ENCODE measurements around the gene PDXDC1. TPM values are rescaled to one million over a fixed set of nuclear protein-coding genes. Genes with fewer than 3 reads are reported as not detected.
A peak's percentile ranks its signal among the peaks of the same experiment; 100 is the strongest.
"Not testable (repeated sequence)": the region's sequence is repeated elsewhere in the genome, so short reads cannot be mapped to it uniquely, and the experiment has no call there.

PDXDC1 gene
- 71.4 TPM for total RNA-seq
- long read RNA-seq, full-length matches to known transcripts = 76 of 154 reads
- long read RNA-seq, partial matches to known transcripts = 39 of 154 reads
- long read RNA-seq, other reads (novel, unspliced or antisense) = 39 of 154 reads

DNA sequence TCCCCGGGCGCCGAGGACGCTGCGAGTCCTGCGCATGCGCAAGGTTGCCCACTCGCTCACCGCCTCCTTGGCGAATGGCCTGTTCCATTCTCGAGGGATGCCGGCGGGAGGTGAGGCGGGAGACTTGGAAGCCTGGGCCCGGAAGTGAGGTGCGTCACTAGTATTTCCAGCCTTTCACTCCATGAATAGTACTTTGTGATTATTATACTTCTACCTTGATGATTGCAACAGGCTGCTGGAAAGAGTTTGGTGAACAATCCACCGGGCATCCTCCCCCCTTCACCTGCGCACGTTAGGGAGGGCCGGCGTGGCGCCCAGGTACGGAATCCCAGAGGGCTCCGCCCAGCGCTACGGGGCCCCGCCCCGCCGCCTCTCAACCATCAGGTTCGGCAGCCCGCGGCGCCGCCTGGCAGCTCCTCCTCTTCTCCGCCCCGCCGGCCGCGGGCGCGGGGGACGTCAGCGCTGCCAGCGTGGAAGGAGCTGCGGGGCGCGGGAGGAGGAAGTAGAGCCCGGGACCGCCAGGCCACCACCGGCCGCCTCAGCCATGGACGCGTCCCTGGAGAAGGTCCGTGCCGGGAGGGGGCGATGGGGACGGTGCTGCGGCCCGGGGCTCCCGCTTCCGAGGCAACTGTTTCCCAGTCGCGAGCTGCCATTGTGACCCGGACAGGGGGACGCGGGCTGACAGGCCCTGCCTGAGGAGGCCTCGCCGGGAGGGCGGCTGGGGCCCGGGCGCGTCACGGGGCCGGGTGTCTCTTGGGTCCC, at the start of gene PDXDC1:
PDXDC1 (plus strand) TSS at position 371 of the 762 bp plus-strand sequence; CDS start at position 545, 174 bp downstream.
- H3K36me3 ChIP-seq; H3K27me3 ChIP-seq (ENCODE audit: low read depth); H3K9me3 ChIP-seq (replicated peaks); intact Hi-C loops (cut with micrococcal nuclease): not testable (repeated sequence)
- Histone ChIP-seq H3K4me3 (peak within 1 kb of the TSS; percentile 74), H3K4me1 (peaks cover 37% of the 10 kb centered on the region), H3K27ac (replicated peaks) (peak within 1 kb of the TSS; percentile 94)
- DNase-seq = peak; percentile 95

GRCh38 chr16:14928064-14928714, 46.6 kb upstream of the PDXDC1 start:
- DNase-seq; intact Hi-C loops (cut with micrococcal nuclease); H3K4me1 ChIP-seq; H3K4me3 ChIP-seq; H3K27ac ChIP-seq (replicated peaks); H3K27me3 ChIP-seq (ENCODE audit: low read depth); H3K36me3 ChIP-seq; H3K9me3 ChIP-seq (replicated peaks): not testable (repeated sequence)

DNA sequence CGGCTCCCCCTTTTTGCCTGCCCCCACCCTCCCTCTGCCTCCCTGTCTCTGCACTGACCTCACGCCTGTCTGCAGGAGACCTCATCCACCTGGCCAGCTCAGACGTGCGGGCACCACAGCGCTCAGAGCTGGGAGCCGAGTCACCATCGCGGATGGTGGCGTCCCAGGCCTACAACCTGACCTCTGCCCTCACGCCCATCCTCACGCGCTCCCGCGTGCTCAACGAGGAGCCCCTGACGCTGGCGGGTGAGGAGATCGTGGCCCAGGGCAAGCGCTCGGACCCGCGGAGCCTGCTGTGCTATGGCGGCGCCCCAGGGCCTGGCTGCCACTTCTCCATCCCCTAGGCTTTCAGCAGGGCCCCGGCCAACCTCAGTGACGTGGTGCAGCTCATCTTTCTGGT, 45.6 kb upstream of the PDXDC1 start:
- H3K27me3 ChIP-seq (ENCODE audit: low read depth); H3K36me3 ChIP-seq; DNase-seq; H3K4me1 ChIP-seq; H3K9me3 ChIP-seq (replicated peaks); H3K27ac ChIP-seq (replicated peaks); H3K4me3 ChIP-seq; intact Hi-C loops (cut with micrococcal nuclease): not testable (repeated sequence)

DNA sequence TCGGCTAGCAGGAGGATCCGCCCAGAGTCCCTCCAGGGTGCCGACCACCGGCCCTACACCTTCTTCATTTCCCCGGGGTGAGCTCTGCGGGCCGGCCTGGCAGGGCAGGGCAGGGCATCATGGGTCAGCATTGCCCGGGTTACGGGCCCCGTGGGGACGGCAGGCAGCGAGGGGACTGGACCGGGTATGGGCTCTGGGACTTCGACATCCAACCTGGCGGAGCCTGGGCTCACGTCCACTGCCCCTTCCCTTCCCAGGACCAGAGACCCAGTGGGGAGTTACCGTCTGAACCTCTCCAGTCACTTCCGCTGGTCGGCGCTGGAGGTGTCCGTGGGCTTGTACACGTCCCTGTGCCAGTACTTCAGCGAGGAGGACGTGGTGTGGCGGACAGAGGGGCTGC, 44.6 kb upstream of the PDXDC1 start:
- H3K4me1 ChIP-seq; H3K36me3 ChIP-seq; H3K27ac ChIP-seq (replicated peaks); intact Hi-C loops (cut with micrococcal nuclease); DNase-seq; H3K4me3 ChIP-seq; H3K27me3 ChIP-seq (ENCODE audit: low read depth); H3K9me3 ChIP-seq (replicated peaks): not testable (repeated sequence)

DNA sequence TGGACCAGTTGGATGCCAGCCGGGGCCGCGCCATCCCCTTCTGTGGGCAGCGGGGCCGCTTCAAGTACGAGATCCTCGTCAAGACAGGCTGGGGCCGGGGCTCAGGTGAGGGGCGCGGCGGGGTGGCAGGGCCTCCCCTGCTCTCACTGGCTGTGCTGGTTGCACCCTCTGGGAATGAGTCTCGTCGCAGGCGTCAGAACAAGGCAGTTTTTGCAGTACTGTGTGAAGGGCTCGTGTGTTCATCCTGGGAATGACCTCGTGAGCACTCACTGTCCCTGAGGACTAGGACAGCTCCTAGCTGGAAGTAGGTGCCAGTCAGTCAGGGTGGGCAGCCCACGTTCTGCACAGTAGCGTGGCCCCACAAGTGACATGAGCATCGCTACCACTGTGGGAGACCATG, 43.9 kb upstream of the PDXDC1 start:
- H3K27me3 ChIP-seq (ENCODE audit: low read depth); H3K36me3 ChIP-seq; H3K27ac ChIP-seq (replicated peaks); intact Hi-C loops (cut with micrococcal nuclease); H3K4me3 ChIP-seq; H3K9me3 ChIP-seq (replicated peaks); H3K4me1 ChIP-seq; DNase-seq: not testable (repeated sequence)

DNA sequence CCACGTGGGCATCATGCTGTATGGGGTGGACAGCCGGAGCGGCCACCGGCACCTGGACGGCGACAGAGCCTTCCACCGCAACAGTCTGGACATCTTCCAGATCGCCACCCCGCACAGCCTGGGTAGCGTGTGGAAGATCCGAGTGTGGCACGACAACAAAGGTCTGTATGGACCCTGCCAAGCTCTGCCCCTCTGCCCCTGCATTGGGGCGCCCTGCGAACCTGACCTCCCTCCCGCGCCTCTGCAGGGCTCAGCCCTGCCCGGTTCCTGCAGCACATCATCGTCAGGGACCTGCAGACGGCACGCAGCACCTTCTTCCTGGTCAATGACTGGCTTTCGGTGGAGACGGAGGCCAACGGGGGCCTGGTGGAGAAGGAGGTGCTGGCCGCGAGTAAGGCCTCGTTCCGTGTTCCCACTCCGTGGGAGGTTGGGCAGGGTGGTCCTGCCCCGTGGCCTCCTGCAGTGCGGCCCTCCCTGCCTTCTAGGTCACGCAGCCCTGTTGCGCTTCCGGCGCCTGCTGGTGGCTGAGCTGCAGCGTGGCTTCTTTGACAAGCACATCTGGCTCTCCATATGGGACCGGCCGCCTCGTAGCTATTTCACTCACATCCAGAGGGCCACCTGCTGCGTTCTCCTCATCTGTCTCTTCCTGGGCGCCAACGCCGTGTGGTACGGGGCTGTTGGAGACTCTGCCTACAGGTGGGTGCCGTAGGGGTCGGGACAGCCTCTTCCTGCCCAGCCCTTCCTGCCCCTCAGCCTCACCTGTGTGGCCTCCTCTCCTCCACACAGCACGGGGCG, 42.0 kb upstream of the PDXDC1 start:
- H3K27me3 ChIP-seq (ENCODE audit: low read depth); H3K27ac ChIP-seq (replicated peaks); H3K9me3 ChIP-seq (replicated peaks); intact Hi-C loops (cut with micrococcal nuclease); H3K36me3 ChIP-seq; H3K4me3 ChIP-seq; DNase-seq; H3K4me1 ChIP-seq: not testable (repeated sequence)

GRCh38 chr16:14937143-14937542, 37.7 kb upstream of the PDXDC1 start, which contains the start of gene NPIPA1:
NPIPA1 (plus strand) TSS chr16:14937443; CDS start chr16:14937443, 0 bp downstream.
- intact Hi-C loops (cut with micrococcal nuclease); H3K4me1 ChIP-seq; H3K27ac ChIP-seq (replicated peaks); H3K9me3 ChIP-seq (replicated peaks); H3K36me3 ChIP-seq; DNase-seq; H3K4me3 ChIP-seq; H3K27me3 ChIP-seq (ENCODE audit: low read depth): not testable (repeated sequence)

- H3K27ac ChIP-seq (replicated peaks); H3K4me3 ChIP-seq: not testable (repeated sequence)
These were observed 36.8 kb upstream of the PDXDC1 start for GRCh38 chr16:14937994-14938393.

GRCh38 chr16:14942686-14943085, 32.1 kb upstream of the PDXDC1 start:
- DNase-seq; intact Hi-C loops (cut with micrococcal nuclease); H3K27me3 ChIP-seq (ENCODE audit: low read depth); H3K9me3 ChIP-seq (replicated peaks); H3K4me1 ChIP-seq; H3K27ac ChIP-seq (replicated peaks); H3K36me3 ChIP-seq; H3K4me3 ChIP-seq: not testable (repeated sequence)

More at GRCh38 chr16:14937994-14938393, 36.8 kb upstream of the PDXDC1 start:
- H3K27me3 ChIP-seq (ENCODE audit: low read depth); H3K9me3 ChIP-seq (replicated peaks); H3K36me3 ChIP-seq; H3K4me1 ChIP-seq; DNase-seq; intact Hi-C loops (cut with micrococcal nuclease): not testable (repeated sequence)

All from left ventricle myocardium inferior (tissue), 1 donor.